HG02938 (cell line): ENCODE results near the gene OR1C1.
"Not testable (repeated sequence)": the region's sequence is repeated elsewhere in the genome, so short reads cannot be mapped to it uniquely, and the experiment has no call there.

Source experiments
- ATAC-seq: cut with Tn5 transposase; IDR thresholded peaks from one replicate; pipeline ENCODE4 v1.9.1; 2021; ENCODE audit warnings: mild to moderate bottlenecking, moderate library complexity; ENCODE audit not compliant: unreplicated experiment

Gene OR1C1, protein sequence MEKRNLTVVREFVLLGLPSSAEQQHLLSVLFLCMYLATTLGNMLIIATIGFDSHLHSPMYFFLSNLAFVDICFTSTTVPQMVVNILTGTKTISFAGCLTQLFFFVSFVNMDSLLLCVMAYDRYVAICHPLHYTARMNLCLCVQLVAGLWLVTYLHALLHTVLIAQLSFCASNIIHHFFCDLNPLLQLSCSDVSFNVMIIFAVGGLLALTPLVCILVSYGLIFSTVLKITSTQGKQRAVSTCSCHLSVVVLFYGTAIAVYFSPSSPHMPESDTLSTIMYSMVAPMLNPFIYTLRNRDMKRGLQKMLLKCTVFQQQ

DNA sequence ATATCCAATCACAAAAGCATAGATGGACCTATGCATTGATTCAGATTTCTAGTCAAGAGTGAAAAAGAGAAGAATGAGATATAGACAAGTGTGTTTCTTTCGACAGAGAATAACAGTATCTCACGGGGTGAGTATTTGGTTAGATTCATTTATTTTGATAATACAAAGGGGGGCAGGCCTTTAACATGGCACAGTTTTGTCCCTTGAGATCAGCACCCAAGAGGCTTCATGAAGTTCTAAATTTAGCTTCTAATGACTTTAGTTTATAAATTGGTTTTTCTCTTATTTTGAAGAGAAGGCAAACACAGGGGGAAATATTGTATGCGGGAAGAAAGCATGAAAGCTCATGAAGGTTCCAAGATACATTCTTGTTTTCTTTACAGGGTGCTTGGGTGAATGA lies at the start of gene OR1C1:
OR1C1 (minus strand) TSS at position 101 of the 400 bp plus-strand sequence. CDS start 2,150 bp downstream, outside the sequence.
- ATAC-seq, result no peak

DNA sequence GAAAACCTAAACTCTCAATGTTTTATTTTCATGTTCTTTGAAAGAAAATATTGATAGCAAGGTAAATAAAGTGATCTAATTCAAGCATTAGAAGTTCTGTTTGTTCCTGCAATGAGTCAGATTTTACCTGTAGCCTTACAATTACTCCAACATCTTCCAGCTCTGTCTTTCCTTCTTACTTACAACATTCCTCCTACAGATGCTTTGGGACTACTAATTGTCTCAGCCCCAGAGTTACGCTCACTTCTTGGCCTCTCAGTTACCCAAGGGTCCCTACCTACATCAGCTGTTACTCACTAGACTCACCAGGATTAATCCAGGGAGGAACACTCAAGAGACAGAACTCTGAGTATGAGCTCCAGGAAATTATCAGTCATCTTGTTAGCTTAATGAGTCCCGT lies 37.2 kb upstream of the OR1C1 start:
- ATAC-seq, result no peak

DNA sequence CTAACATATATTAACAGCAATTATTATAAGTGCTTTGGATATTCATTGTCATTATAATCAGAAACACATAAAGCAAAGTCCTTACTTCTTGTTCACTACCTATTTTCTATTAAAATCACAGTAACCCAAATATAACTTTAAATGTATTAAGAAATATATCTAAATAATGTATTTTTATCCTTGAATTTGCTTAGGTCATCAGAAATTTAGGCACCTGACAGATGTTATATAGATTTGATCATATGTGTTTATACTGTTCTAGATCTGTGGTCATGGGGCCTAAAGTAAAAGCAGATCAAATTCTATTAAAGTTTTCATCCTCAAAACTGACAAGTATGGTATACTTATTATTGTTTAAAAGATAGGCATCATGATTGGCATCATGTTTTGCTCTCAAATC lies 9.2 kb upstream of the OR1C1 start:
- ATAC-seq, result no peak

DNA sequence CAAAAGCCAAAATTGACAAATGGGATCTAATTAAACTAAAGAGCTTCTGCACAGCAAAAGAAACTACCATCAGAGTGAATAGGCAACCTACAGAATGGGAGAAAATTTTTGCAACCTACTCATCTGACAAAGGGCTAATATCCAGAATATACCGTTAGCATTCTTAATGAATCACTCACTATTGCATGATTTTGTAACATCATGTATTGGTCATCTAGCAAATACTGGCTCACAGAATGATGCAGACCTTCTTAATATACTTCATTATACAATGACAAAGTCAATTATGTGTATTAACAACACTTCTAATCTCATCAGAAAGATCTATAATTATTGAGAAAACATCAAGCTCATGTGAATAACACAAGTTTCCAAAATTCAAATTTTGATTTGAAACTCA lies 6.0 kb downstream of the OR1C1 start:
- ATAC-seq, result not testable (repeated sequence)

DNA sequence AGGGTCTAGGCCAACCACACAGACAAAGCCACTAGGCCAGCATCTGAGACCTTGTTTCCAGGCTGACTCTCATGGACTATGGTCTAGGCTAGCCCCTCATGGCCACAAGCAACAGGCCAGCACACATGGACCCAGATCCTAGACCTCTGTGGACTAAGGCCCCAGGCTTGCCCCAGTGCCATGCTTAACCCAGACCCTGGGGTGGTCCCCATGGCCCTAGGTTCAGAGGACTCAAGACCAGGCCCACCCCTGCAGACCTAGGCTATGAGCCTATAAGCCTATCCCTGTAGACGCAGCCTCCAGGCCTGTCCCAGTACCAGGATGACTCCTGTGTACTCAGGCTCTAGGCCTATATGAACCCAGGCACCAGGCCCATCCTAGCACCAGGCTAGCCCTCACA lies 10.5 kb downstream of the OR1C1 start:
- ATAC-seq, result no peak

DNA sequence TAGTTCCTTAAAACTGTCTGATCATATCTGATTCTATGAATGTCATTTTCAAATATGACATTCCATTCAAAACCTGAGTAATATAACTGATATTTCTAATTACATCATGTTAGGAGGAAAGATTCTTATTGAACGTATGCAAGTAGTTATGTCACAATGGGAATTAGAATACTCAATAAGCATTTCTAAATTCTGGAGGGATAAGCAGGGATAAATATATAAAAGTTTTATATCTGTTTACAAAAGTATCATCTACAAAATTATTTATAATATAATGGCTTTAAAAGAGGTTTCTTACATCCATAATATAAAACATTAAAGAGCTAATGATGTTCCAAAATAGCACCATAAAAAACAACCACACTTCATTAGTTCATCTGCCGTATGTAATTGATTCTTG lies 12.3 kb downstream of the OR1C1 start, which contains the start of gene OR14A2:
OR14A2 (minus strand) TSS at position 101 of the 400 bp plus-strand sequence.
- ATAC-seq, result no peak

DNA sequence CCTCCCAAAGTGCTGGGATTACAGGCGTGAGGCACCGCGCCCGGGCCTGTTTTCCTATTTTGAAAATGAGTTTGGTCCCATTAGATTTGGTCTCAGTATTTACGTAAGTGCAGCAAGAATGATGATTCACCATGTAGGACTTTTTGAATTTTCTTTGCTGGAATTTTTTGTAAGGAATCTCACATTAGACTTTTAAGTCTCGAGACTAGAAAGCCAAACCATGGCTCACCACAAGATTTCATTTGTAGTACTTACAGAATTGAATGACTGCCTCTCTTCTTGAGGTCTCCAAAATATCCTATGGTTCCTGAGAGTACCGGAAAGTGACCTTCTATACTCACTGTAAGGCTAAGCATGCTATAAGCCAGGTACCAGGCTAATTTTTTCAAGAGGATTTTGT lies 12.7 kb downstream of the OR1C1 start:
- no peak for ATAC-seq

DNA sequence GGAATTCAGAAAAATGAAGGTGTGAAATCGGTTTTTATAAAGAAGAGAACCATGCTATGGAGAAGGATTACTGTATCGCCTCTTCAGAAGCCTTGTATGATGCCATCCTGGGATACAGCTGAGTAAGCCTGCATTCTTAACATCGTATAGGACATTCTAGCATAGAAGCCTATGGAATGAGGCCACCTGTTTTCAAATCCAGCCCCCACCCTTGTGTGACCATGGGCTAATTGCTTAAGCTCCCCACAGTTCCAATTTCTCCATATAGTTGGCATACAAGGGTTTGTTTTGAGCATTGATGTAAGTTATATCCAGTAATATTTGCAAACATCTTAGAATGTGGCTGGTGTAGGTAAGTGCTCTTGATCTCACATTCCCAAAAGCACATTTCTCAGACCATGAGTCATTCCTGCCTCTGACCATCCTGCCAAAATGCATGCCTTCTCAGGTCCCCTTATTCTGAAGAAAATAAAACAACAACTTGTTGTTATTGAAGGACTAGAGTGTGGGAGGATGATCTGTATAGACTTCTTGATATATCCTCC lies 13.9 kb downstream of the OR1C1 start:
- ATAC-seq, result no peak

DNA sequence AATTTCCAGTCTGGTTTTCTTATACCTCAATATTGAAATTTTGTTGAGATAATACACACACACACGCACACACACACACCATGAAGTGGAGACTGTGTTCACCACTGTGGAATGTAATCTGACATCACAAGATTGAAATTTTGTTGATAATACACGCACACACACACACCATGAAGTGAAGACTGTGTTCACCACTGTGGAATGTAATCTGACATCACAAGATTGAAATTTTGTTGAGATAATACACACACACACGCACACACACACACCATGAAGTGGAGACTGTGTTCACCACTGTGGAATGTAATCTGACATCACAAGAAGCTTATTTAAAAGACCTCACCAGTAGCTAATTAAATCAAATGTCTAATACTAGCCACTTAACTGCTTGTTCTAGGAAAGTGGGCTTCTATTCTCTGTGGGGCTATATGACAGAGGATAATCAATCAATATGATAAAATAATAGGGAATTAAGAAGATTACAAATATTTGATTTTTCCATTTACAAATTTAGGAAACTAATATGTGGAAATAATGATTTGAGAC lies 18.1 kb downstream of the OR1C1 start:
- not testable (repeated sequence) for ATAC-seq

DNA sequence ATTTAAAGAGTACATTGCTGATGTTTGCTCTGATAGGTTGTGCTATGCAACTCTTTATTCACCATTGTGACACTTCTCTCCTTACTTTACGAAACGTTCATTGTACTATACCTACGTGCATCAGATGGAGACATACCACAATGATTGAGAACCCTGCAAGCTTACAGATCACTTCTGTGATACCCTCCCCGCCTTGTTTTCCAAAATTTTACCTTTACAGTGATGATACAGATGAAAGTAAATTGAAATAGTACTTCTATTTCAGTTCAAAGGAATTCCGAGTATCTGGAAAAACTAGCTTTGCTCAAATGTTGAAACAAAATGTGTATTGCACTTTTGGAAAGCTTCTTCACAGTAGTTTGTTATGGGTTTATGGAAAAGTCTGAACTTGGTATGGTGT lies 18.6 kb downstream of the OR1C1 start:
- no peak for ATAC-seq

DNA sequence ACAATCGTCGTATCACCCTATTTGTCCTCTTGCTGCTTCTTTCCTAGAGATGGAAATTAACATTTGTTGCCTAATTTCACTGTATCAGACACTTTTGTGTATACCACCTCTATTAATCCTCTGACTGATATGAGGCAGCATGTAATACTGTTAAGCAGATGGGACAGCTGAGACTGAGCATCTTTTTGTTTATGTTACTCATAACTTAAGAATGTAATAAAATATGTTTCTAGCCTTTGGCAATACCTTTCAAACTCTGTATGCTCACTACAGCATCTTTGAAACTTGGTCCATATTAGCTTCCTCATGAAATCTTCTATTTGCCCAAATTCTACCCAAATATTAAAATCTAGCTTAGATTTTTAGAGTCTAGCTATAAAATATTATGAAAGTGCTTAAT lies 19.6 kb downstream of the OR1C1 start:
- no peak for ATAC-seq

DNA sequence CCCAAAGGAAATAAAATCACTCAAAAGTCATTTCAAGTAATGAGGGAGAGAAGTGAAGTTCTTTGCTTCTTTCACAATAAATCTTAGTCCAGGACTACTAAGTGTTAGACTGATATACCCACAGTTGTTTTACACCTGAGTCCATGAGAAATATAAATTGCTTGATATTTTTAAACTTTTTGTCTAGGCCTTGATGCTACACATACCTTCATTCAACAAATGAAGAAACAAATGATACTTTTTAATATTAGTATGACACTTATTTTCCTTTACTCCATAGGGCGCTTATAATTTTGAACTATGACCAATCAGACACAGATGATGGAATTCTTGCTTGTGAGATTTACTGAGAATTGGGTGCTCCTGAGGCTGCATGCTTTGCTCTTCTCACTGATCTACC lies 22.0 kb downstream of the OR1C1 start, which contains the start of gene OR14K1:
OR14K1 (plus strand) TSS at position 301 of the 400 bp plus-strand sequence; CDS start at position 301, 0 bp downstream.
- no peak for ATAC-seq

DNA sequence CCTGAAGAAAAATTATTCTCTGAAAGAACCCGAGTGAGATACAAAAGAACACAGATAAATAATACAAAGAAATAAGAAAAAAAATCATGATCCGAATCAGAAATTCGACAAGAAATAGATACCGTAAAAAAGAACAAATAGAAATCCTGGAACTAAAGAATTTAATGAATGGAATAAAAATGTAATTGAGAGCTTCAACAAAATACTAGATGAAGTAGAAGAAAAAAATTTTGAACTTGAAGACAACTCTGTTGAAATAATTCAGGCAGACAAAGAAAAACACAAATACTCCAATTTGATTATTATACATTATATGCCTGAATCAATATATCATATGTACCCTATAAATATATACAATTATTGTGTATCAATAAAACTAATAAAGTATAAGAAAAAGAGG lies 39.1 kb downstream of the OR1C1 start:
- ATAC-seq, result no peak

DNA sequence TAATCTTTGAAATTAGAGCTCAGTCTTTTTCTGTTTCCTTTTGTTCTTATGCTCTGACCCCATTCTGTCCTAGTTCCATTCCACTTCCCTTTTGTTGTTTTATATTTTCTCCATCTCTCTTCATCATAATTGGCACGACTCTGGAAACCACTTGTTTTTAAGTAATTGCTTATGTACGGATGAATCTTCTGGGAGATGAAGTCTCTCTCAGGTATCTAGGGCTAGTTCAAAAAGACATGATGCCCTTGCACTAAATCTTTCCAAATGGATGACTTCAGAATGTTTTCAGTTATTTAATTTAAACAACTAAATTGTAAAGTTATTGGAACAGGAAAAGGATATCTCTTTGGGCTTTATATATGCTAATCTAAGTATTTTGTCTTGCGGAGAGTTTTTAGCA lies 43.8 kb downstream of the OR1C1 start, which contains the start of gene OR6F1:
OR6F1 (minus strand) TSS at position 101 of the 400 bp plus-strand sequence. CDS start 3,891 bp downstream, outside the sequence.
- no peak for ATAC-seq

DNA sequence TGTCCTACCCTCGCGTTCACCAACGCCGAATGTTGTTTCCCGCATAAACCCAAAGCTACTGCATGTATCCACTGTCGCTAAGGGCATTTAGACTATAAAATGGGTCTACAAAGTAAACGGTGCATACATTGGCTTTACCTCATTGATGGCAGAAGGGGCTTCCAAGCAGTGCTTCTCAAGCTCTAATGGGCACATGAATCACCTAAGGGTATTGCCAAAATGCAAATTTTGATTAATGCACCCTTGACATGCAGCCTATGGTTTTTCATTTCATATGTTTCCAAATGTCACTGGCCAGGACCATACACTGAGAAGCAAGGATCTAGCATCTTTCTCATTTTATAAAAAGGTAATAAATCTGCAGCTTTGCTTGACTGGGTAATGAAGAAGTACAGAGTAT lies 46.6 kb downstream of the OR1C1 start:
- no peak for ATAC-seq

DNA sequence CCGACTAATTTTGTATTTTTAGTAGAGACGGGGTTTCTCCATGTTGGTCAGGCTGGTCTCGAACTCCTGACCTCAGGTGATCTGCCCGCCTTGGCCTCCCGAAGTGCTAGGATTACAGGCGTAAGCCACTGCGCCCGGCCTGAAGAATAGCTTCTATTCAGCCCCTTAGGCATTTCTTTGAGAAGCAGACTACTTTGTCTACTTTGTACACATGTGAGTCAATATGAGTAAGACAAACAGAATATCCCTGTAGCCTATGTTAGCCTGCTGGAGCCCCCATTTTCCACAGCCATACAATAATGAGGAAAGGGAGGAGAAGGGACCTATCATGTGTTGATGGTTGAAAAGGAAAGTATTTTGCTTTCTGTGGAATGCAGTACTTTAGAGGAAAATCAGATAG lies 49.7 kb downstream of the OR1C1 start:
- not testable (repeated sequence) for ATAC-seq
